Activated CD8-positive, alpha-beta memory T cell treated with anti-CD3 and anti-CD28 coated beads, Interleukin-2, amount 50 U/mL, for 24 hours (primary cell): ENCODE measurements around the gene ZNF862.

Source experiments
- DNase-seq: peaks from one replicate; pipeline ENCODE4 v3.0.0-alpha.2; 2020; ENCODE audit errors: extremely low read depth

Gene ZNF862

DNA sequence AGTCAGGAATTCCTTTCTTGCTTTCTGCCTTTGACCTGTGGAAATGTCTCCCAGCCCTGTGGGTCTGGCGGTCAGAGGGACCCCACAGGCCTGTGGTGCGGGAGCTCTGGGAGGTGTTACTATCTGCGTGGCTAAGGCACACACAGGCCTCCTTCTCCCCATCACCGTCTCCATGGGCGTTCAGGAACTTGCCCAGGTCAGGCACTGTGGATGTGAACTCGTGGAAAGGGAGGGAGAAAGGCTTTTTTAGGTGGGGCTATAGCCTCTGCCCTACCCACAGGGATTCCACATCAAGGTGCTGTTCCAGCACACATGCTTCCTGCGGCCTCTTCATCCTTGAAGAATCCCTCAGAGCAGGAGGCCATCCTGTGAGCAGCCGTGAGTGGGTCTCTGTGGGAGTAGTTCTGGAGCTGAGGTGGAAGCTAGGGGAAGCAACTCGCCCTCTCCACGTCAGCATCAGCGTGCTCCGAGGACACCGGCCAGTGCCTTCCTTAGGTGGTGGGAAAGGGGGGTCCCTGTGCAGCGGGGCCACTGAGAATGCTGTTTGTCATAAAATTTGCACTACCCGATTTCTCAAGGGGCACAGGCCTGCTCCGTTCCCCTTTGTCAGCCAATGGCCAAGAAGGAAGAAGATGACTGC, 28.1 kb downstream of the ZNF862 start:
- no peak for DNase-seq

DNA sequence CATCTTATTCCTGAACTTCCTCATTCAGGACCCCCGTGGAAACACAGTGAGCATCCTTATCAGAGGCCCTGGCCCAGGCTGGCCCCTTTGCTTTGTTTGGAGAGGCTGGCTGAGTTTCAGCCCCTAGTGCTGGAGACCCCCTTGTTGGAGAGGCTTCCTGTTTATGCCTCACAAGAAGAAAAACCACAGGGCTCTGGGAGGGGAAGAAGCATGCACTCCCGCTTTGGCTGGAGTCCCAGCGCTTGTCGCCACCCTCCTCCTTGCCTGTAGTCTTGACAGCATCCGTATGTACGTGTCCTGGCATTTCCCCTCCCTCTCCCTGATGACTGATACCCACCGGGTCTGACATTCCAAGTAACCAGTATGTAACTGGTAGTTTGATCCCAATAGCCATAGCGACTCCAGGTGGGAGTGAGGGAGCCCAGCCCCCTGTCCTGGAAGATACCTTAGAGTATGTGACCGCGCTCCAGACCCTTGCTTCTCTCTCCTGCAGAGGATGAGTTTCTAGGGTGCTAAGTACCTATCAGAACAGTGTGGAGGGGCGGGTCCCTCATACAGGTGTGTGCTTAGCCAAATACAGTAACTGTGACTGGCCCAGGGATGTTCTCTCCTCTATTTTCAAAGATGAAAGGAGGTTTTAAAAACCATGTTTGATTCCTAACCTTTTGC, 28.7 kb downstream of the ZNF862 start:
- DNase-seq, result no peak

GRCh38 chr7:149867762-149868622, 29.8 kb downstream of the ZNF862 start:
- DNase-seq, result no peak

- no peak for DNase-seq
Measured at GRCh38 chr7:149868623-149869290, 30.6 kb downstream of the ZNF862 start.

GRCh38 chr7:149869291-149869650, 31.1 kb downstream of the ZNF862 start:
- no peak for DNase-seq

- no peak for DNase-seq
Measured at GRCh38 chr7:149869867-149870266, 31.7 kb downstream of the ZNF862 start.

DNA sequence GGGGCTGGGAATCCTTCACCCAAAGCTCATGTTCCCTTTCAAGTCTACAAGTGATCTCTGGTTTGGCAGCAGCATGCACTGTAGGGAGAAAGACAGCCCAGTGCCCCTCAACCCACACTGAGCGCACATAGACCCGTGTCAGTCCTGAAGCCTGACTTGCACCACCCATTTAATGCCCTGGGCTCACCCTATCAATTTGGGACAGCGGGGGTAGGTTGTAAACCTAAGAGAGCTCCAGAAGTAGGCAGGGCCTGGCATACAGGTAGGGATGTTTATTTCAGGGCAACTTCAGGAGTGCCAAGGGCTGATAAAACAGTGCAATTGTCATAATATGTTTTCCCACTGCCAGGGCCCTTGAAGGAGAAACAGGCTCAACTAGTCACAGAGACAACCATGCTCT, 32.1 kb downstream of the ZNF862 start:
- DNase-seq, result no peak

DNA sequence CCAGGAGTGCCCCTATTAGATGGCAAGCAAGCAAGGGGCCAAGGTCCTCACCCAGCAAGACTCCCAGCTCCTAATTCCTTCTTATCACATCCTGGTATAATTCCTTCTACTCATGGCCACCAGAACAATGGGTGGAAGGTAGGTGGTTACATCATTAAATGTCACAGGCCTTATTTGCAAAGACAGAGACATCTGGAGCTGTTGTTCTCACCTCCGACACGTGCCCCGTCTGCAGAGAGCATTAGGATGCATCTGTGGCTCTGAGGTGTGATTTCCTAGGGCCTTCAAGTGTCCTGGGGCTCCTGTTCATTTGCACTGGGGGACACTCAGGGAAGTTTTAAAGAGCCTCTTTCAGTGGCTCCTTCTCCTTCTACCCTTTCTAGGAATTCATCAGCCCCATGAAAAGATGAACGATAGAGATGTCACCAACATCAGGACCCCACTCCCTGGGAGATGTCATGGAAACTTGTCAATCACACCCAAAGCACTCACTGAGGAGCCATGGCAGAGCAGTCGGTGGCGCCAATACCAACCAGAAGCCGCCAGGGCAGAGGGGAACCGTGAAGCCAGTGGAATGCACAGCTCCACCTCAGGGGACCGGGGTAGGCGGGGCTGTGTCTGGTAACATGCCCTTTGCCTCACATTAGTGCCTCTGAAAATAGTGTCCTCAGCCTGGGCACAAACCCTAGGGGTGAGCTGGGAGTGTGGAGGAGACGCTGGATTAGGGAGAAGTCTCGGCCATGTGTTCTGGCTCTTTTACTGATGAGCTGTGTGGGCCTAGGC, 32.7 kb downstream of the ZNF862 start:
- no peak for DNase-seq

- DNase-seq, result no peak
Measured at GRCh38 chr7:149871576-149871975, 33.4 kb downstream of the ZNF862 start.

DNA sequence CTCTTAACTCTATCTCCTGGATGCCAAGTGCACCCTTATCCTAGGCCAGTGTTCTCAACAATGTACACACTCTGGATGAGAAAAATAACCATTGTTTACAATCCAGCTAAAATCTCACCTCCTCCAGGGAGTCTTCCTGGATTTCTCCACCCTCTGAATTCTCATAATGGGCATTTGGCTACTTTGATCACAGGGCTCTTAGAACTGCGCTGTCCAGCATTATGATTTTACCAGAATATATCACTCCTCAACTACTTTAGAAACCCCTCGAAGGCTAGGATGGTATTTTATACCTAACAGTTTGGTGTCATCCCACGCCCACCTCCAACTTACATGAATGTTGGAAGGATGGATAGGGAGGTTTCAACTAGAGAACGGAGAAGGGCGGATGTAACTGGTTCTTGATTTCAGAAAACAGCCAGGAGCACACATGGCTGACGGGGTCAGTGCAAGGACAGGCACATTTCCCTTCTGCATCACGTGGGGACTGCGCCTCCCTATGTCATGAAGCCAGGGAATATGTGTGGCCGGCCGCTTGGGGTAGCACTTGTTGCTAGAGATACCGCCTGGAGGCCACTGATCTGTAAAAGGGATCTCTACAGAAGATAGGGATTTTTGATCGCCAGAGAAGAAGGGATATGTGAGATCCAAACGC, 34.4 kb downstream of the ZNF862 start:
- DNase-seq, result no peak

DNA sequence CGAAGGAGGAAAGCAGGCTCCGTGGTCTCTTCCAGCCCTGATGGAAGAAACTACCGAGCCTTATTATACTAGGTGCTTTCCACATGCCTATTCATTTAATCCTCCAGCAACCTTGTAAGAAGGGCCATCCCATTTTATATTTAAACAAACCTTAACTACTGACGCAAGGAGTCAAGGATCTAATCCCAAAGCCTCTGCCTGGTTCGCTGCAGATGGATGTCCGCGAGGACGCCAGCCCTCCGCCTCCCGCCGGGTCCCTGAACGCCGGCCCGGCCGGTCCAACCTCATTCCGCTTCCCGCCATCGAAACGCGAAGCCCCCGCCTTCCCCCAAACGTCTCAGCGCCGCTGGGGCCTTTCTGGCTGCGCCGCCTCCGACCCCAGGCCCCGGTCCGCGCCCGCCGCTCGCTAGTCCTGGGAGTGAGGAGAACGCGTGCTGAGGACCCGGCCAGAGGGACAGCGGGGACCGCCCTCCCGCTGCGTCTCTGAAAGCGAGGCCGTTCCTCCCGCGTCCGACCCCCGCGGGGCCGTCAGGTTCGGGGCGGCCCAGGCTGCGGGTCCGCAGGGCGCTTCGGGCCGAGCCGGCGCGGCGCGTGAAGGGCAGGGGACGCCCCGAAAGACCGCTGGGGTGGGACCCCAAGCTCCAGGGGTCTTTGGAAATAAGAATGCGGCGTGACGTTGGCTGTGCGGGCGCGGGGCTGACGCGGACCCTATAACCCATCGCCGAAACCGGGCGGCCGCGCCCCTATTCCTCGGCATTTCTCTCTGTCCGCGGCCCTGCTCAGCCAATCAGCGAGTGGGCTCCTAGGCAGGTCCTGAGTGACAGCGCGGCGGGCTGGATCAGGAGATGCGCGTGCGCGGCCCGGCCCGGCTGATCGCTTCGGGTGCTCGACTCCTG, 35.1 kb downstream of the ZNF862 start, which contains the start of gene ATP6V0E2:
ATP6V0E2 (plus strand) TSS at position 896 of the 896 bp plus-strand sequence. CDS start 97 bp downstream, outside the sequence.
- DNase-seq, result peak; percentile 78

- DNase-seq, result no peak
Measured at GRCh38 chr7:149873970-149874643, 35.9 kb downstream of the ZNF862 start.

DNA sequence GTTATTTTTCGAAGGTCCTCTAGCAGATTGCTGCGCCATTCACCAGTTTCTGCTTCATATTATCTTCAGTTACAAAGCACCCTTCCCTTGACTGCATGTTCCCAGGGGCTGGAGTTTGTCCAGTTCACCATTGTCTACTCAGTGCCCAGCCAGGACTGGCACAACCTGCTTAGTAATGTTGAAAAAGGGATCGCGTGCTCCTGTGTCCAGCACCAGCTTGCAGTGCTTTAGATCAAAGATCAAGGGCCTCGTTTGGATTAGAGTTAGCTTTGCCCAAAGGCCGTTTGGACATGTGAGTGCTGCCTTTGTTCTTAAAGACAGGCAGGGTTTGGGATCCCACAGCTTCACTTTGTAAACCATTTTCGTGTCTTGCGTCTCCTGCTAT, 36.5 kb downstream of the ZNF862 start:
- DNase-seq, result no peak

DNA sequence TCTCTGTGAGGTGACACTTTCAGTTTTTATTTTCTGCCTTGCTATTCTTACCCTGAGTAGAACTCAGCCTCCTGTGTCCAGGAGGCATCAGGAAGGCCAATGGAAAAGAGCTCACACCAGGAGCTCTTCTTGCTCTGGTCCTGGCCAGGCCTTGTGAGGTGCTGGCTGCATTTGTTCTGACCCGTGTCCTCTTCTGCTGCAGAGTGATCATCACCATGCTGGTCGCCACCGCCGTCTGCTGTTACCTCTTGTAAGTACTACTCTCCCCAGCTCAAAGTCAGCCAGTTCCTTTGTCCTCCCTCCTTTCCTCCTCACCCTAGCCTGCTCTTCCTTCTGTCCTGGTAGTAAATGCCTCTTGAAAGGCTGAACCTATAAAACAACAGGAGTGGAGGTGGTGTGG, 37.2 kb downstream of the ZNF862 start:
- no peak for DNase-seq

DNA sequence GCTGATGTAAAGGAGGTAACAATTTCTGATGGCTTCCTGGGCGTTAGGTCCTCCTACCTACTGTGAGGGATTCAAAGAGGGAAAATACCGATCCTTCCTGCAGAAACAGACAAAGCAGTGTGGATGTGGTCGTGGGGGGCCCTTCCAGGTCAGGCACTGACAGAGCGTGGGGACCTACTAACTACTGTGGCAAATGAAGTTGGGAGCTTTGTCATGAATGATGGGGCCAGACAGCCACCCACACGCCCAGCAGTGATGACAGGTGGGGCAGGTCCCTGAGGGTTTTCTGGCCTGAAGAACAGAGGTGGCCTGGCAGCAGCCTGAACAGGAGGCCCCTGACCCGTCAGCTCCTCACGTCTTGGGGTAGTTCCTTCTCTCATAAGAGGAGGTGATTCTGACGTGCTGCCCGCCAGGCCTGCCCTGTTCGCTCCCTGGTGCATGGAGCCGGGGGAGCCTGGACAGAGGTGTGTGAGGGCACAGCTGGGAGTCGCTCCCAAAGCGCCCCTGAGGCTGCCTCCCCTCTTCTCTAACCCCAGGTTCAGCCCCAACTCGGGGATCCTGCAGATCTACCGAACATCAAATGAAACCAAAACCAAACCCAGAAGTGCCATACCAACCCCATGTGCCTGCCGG, 39.8 kb downstream of the ZNF862 start:
- DNase-seq, result no peak

- DNase-seq, result no peak
Measured at GRCh38 chr7:149878523-149878921, 40.3 kb downstream of the ZNF862 start.

DNA sequence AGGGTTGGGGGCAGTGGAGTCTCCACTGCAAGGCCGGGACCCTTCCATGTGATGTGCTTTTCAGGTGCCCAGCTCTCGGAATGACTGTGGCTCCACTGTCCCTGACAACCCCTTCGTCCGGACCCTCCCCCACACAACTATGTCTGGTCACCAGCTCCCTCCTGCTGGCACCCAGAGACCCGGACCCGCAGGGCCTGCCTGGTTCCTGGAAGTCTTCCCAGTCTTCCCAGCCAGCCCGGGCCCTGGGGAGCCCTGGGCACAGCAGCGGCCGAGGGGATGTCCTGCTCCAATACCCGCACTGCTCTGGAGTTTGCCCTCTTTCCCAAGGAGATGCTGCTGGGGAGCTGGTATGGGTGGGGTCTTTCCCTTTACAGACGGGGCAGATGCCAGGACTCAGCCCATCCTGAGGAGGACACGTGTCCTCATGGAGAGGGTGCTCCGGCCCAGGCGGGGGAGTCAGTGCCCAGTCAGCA, 41.1 kb downstream of the ZNF862 start:
- DNase-seq, result no peak

DNA sequence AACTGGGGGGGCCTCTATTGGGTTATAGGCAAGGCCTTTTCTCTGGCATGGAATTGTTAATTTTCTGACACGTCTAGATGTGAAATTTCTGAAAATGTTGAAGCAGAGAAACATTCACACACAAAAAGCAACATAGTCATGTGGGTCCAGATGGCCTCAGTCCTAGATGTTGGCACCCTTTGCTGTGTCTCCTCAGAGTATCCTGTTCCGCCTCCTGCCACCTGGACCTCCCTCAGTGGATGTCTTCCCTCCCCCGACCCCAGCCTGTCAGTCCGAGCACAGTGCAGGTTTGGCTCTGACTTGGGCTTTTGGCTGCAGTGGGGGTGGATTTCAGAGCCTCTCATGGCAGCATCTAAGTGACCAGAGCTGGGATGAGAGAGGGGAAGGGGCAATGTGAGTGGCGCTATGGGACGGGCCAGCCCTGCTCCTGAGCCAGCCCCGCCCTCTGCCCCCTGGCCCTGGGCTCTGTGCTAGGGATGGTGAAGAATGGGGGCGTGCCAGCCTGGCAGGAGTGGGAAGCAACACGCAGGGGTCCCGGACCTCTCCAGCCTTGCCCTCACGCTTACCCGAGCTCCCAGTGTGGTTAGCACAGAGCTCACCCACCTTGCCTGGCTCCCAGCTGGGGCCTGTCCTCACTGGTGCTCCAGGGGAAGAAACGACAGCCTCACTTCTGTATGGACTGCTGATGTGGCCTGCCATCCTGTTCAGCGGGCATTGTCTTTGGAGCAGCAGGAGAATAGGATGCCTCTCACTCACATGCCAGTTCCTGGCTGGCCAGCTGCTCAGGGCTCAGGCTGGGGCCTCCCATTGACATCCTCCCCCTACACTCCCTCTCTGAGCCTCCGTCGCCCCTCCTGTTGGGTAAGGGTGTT, 41.8 kb downstream of the ZNF862 start:
- no peak for DNase-seq
